HG02943 (cell line): Measurements from ENCODE around the gene LST1.
"Not testable (repeated sequence)": the region's sequence is repeated elsewhere in the genome, so short reads cannot be mapped to it uniquely, and the experiment has no call there.

ENCODE experiments used
- ATAC-seq: cut with Tn5 transposase; IDR thresholded peaks from one replicate; pipeline ENCODE4 v1.9.1; 2021; ENCODE audit warnings: mild to moderate bottlenecking, low read depth, moderate library complexity; ENCODE audit not compliant: unreplicated experiment

LST1 gene

GRCh38 chr6:31586008-31586407 lies at the start of gene LST1:
Gene LST1, plus strand, starts transcription at chr6:31586277. Its CDS starts 1,023 bp downstream, at chr6:31587300.
- ATAC-seq: no peak

GRCh38 chr6:31538805-31539400 lies 47.2 kb upstream of the LST1 start:
- no peak for ATAC-seq

- no peak for ATAC-seq
Measured at GRCh38 chr6:31540640-31541039, 45.4 kb upstream of the LST1 start.

GRCh38 chr6:31541059-31541657 lies 44.9 kb upstream of the LST1 start:
- no peak for ATAC-seq

- peak; percentile 58 for ATAC-seq
Measured at GRCh38 chr6:31541658-31542521, 44.2 kb upstream of the LST1 start, which contains the start of gene DDX39B. Gene DDX39B, minus strand, starts transcription at chr6:31542003. Its CDS starts 1,471 bp downstream, at chr6:31540532.

GRCh38 chr6:31543639-31544038 lies 42.4 kb upstream of the LST1 start:
- no peak for ATAC-seq

GRCh38 chr6:31544676-31545075 lies 41.4 kb upstream of the LST1 start:
- ATAC-seq: no peak

GRCh38 chr6:31545291-31545690 lies 40.8 kb upstream of the LST1 start:
- ATAC-seq: no peak

- peak; percentile 33 for ATAC-seq
Measured at GRCh38 chr6:31546339-31546957, 39.6 kb upstream of the LST1 start, which contains the start of gene ATP6V1G2. Gene ATP6V1G2, minus strand, starts transcription at chr6:31546608. Its CDS starts 49 bp downstream, at chr6:31546559.

GRCh38 chr6:31546958-31547726 lies 38.9 kb upstream of the LST1 start, which contains the start of gene NFKBIL1:
Gene NFKBIL1, plus strand, starts transcription at chr6:31547608. Its CDS starts 87 bp downstream, at chr6:31547695.
- peak; percentile 42 for ATAC-seq

- ATAC-seq: no peak
Measured at GRCh38 chr6:31547727-31548543, 38.1 kb upstream of the LST1 start.

- no peak for ATAC-seq
Measured at GRCh38 chr6:31548544-31548873, 37.6 kb upstream of the LST1 start.

GRCh38 chr6:31551371-31551770 lies 34.7 kb upstream of the LST1 start:
- ATAC-seq: not testable (repeated sequence)

GRCh38 chr6:31556307-31556706 lies 29.8 kb upstream of the LST1 start:
- ATAC-seq: no peak

- ATAC-seq: no peak
Measured at GRCh38 chr6:31557443-31558317, 28.4 kb upstream of the LST1 start.

GRCh38 chr6:31558318-31558625 lies 27.8 kb upstream of the LST1 start:
- no peak for ATAC-seq

GRCh38 chr6:31558631-31559500 lies 27.2 kb upstream of the LST1 start:
- ATAC-seq: no peak

GRCh38 chr6:31559606-31559957 lies 26.5 kb upstream of the LST1 start:
- no peak for ATAC-seq
